ENCODE data around the gene ARL16.
"Not testable (repeated sequence)": the region's sequence is repeated elsewhere in the genome, so short reads cannot be mapped to it uniquely, and the experiment has no call there.

Gene ARL16

DNA sequence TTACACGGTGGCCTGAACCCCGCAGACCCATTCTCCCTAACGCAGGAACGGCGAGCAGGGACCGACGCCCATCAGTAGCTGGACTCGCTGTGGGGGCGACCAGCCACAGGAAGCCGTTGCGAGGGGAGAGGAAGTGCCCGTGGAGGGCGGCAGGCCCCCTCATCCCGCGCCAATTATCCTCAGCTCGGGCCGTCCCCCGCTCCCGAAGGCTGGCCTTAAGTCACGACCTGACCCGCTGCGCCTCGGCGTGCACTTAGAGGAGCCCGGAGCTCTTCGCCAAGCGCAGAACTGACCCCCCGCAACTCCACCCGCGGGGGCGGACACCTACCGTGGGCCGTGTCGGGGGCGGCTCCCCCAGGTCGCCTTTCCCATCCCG, 401 bp downstream of the ARL16 start:
- TF ChIP-seq, protein P1, sequence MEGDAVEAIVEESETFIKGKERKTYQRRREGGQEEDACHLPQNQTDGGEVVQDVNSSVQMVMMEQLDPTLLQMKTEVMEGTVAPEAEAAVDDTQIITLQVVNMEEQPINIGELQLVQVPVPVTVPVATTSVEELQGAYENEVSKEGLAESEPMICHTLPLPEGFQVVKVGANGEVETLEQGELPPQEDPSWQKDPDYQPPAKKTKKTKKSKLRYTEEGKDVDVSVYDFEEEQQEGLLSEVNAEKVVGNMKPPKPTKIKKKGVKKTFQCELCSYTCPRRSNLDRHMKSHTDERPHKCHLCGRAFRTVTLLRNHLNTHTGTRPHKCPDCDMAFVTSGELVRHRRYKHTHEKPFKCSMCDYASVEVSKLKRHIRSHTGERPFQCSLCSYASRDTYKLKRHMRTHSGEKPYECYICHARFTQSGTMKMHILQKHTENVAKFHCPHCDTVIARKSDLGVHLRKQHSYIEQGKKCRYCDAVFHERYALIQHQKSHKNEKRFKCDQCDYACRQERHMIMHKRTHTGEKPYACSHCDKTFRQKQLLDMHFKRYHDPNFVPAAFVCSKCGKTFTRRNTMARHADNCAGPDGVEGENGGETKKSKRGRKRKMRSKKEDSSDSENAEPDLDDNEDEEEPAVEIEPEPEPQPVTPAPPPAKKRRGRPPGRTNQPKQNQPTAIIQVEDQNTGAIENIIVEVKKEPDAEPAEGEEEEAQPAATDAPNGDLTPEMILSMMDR (conservative IDR thresholded peaks at IDR 0.05), result no peak
- TF ChIP-seq ZFX (IDR thresholded peaks at IDR 0.05), result no peak
- H3K27ac ChIP-seq, result peak overlapping the region; percentile 93

DNA sequence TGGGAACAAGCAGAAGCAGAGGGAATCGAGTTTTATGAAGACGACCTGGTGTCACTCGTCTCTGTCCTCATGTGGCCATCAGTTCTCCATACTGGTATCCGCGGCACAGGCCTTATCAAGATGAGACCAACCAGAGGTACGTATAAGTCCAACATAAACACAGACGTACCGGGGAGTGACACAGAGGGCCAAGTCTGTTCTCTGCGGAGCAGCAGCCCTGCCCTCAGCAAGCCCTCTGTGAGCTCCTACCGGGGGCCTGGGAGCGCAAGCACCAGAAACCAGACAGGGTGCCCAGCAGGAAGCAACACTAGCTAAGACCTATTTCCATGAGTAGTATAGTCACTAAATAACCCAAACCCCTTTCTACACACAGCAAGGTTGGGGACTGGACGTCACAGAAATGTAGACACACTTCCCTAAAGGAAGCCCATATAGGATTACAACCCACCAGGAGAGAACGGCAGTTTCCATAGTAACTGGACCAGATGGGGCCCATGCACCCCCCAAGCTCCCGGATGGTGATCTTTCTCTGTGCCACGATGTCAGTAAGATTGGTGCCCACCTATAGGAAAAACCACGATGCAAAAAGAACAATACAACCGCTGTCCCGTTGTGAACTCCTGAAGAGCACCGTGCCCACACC, 911 bp downstream of the ARL16 start:
- peak overlapping the region; percentile 93 for H3K27ac ChIP-seq
- TF ChIP-seq, protein P1 (conservative IDR thresholded peaks at IDR 0.05), result no peak
- TF ChIP-seq ZFX (IDR thresholded peaks at IDR 0.05), result no peak

DNA sequence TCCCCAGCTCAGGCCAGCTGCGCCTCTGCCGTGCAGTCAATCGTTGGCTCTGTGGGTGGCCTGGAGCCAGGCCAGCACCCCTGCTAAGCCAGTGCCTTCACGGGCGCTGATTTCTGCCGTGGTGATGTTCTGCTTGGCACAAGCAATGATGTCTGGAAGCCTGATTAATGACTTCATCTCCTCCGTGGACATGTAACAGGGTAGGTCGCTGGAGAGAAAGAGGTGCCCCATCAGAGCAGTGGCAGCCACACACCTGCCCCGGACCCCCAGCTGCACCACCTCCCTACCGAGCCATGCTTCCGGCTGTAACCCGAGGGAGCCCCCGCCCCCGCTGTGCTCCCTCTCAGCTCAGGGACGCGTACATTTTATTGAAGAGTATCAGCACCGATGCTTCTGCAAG, 1.9 kb downstream of the ARL16 start:
- H3K27ac ChIP-seq, result no peak overlapping the region

DNA sequence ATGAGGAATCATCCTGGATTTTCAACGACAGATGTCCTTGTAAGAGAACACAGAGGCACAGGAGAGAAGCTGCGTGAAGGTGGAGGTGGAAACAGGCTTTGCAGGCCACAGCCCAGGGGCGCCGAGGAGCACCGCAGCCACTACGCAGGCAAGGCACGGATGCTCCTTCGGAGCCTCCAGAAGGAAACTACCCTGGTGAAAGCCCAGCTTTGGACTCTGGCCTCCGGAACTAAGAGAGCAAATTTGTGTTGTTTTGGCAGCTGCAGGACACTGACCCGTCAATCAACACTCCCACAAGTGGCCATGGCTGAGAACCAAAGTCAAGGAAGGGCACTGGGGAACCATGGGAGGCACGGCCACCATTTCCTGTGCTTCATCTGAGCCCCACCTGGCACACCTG, 3.4 kb downstream of the ARL16 start:
- TF ChIP-seq ZFX (IDR thresholded peaks at IDR 0.05), result no peak
- no peak overlapping the region for H3K27ac ChIP-seq

More for the DNA sequence above, 1.9 kb downstream of the ARL16 start:
- TF ChIP-seq, protein P1 (conservative IDR thresholded peaks at IDR 0.05), result no peak
- TF ChIP-seq ZFX (IDR thresholded peaks at IDR 0.05), result no peak

DNA sequence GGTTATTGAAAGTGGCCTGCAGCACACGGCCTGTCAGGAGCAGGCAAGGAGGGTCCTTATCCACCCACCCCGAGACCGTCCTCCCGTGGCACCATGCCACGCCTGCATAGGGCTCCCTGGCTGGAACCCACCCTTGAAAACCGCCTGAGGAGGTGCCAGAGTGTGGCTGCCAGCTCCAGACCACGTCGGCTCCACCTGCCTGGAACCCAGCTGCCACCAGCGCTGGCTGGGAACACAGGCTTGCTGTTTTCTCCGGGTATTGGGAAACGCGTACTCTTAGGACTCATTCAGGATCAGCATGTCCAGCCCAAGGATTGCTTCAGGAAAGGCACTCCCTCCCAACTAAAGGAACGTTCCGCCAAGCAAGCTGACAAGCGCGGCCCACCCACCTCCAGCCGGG, 6.7 kb downstream of the ARL16 start:
- TF ChIP-seq, protein P1 (conservative IDR thresholded peaks at IDR 0.05), result no peak
- TF ChIP-seq ZFX (IDR thresholded peaks at IDR 0.05), result no peak
- no peak overlapping the region for H3K27ac ChIP-seq

DNA sequence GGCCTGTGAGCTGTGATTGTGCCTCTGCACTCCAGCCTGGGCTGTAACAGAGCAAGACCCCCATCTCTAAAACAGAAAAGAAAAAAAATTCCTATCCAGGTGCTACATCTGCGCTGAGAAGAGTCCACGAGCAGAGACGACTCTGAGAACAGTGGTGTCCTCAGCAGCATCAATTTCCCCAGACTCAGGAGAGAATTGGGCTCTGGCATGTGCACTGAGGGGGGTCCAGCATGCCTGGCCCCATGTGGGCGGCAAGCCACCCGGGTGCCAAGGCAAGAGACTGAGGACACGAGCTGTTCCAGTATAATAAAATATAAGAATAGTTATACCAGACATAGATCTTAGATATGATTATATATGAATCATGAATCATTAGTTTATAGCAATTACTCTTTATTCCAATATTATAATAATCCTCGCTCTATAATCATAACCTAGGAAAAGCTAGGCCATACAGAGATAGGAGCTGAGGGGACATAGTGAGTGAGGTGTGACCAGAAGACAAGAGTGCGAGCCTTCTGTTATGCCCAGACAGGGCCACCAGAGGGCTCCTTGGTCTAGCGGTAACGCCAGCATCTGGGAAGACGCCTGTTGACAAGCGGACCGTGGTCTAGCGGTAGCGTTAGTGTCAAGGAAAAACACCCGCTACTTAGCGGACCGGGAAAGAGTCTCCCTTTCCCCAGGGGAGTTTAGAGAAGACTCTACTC, 7.9 kb downstream of the ARL16 start:
- TF ChIP-seq, protein P1 (conservative IDR thresholded peaks at IDR 0.05), result peak; percentile 88
- not testable (repeated sequence) for H3K27ac ChIP-seq

DNA sequence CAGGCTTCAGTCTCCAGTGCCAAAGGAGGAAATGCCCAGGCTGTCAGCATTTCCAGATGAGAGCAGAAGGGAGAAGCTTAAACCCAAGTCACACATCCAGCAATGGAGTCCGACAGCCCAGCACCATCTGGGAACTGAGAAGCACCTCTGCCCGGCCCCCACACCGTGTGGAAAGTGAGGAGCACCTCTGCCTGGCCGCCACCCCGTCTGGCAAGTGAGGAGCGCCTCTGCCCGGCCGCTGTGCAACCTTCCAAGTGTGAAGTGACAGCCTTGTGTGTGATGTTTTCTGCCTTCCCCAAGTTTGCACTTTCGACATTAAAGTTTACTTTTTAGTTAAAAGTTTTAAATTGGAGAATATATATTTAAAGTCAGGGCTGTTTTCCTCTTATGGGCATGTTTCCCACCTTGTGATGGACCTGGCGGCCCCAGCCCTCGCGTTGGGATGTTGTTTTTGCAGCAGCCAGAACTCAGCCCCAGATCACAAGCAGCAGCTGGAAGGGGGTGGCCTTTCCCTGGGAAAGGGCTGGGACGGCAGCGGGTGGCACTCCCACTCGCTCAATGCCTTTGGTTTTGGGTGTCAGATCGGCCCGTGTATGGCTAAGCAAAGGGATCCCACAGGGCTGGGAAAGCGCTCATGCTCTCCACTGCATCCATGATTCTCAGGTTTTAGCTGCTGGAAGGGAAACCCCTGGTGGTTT, 9.9 kb downstream of the ARL16 start:
- no peak overlapping the region for H3K27ac ChIP-seq

More for the DNA sequence above, 9.9 kb downstream of the ARL16 start:
- TF ChIP-seq ZFX (IDR thresholded peaks at IDR 0.05), result no peak
- TF ChIP-seq, protein P1 (conservative IDR thresholded peaks at IDR 0.05), result no peak

Measured in C4-2B (cell line).